Erythroblast (primary cell): ENCODE results near the gene CD164L2.

ENCODE experiments used
- DNase-seq, 2 experiments: peaks; one replicate each; lab custom pipeline; 2025; lab: John Stamatoyannopoulos, UW
- GATA1 ChIP-seq: IDR thresholded peaks from 2 replicates; pipeline ENCODE4 v1.6.1; 2011; ENCODE audit warnings: low read depth, mild to moderate bottlenecking, control low read depth, low read length, moderate library complexity
- POLR2A ChIP-seq: IDR thresholded peaks from 2 replicates; pipeline ENCODE4 v1.6.1; 2011; ENCODE audit warnings: mild to moderate bottlenecking, low read length

Gene CD164L2

GRCh38 chr1:27331922-27332321 is 51.2 kb downstream of the CD164L2 start:
- DNase-seq, result no peak
- TF ChIP-seq POLR2A (no peak), GATA1 (no peak)

- TF ChIP-seq POLR2A (no peak), GATA1 (no peak)
- DNase-seq, result no peak
Observed at GRCh38 chr1:27331426-27331825, 51.7 kb downstream of the CD164L2 start.

GRCh38 chr1:27330786-27331185 is 52.3 kb downstream of the CD164L2 start:
- TF ChIP-seq POLR2A (no peak), GATA1 (no peak)
- no peak for DNase-seq
